GF-D8 (cell line): Measurements from ENCODE around the gene EPB41L1.

Experiments
- DNase-seq: peaks from one replicate; lab custom pipeline; 2025; lab: John Stamatoyannopoulos, UW

The EPB41L1 gene

GRCh38 chr20:36261389-36262105, 107.0 kb downstream of the EPB41L1 start:
- no peak for DNase-seq

GRCh38 chr20:36262440-36262839, 107.9 kb downstream of the EPB41L1 start:
- no peak for DNase-seq

DNA sequence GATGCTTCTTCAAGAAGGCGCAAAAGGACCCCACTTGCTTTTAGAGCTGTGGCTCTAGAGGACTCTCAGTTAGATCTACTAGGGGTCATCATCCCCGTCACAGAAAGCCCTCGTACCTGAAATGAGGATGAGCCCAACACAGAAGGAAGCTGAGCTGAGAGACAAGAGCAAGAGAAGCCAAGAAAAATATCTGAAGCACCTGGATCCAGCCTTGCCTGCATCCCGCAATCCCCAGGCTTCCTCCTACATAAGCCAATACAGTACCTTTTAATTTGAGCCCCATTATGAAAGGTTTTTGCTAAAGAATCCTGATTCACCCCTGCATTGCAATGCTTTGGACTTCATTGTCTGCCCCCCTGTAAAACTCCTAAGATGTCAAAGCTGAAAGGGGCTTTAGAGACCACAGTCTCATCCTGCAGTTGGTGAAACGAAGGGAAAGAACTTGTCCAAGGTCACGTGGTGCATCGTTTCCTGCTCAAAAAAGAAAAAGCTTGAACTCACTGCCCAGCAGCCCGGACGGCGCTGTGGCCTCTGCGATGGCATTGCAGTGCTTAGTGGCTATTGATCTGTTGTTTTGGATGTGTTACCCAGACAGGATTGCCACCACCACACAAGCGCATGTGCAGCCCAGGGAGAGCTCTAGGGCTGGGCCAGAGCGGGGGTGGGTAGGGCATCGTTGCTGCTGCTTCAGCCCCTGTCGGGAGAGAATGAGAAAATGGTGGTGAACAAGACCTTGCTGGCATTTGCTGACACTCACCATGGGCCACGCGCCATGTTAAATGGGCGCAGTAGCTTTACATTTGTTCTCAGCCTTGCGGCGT, 110.1 kb downstream of the EPB41L1 start:
- no peak for DNase-seq

- DNase-seq = no peak
Observed at GRCh38 chr20:36266189-36266588, 111.6 kb downstream of the EPB41L1 start.

DNA sequence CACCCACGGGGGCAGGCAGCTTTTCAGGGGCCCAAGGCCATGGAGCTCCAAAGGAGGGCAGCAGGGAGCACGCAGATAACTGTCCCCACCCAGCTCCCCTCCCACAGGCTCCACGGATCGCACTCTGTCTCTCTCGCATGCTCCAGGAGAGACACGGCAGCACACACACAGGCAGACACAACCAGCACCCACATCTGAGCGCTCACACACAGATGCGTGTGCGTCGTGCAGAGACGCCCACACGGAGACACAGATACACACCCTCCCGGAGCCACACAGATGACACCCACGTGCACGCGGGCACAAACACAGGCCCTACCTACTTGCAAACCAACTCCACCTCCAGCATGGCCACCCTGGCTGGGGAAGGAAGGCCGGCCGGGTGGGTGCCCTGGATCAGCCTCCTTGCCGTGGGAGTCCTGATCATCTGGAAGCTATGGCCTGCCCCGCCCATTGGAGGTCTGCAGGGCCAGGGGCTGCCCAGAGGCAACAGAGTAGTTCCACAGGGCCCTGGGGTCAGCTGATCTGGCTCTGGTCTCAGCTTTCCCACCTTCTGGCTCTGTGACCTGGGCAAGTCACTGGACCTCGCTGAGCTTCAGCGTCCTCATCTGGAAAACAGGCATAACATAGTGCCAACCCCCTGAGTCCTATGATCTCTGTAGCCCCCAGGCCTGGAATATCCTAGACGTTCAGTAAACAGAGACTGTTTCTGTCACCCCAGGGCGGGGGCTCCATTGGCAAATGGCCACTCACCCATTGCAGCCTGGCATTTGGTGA, 113.3 kb downstream of the EPB41L1 start:
- no peak for DNase-seq

DNA sequence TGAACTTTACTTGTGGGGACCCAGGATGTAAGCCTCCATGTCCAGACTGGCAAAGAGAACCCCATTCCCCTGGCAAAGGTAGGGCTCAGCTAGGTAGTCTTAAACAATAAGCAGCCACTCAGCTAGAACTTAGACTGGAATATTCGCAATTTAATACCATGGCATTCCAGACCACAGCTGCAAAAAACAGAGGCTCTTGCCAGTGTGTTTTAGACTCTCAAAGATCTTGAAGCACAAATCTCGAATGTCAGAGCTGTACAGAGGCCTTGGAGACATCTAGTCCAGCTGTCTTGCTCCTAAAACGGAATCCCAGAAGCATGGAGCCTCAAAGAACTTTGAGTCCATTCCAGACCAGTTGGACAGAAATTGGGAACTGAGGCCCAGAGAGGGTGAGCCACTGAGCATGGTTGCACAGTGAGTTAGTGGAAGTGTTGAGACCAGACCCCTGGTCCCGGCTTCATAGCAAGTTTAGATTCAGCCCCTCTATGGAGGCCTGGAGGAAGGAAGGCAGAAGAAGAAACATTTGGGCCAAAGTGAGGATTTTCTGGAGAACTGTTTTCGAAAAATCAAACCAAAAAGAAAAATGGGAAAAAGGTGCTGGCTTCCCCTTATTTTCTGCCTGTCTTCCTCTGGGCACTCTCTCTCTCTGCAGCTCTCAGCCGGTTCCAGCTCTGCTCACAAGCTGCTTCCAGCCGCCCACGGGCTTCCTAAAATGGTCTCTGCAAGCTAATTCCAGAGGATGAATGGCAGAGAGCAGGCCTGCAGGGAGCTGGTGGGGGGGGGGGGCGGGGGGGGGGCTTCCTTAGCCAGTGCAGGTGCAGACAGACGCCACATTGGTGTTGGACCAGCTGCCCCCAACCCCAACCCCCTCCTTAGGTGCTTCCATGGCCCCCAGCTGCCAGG, 114.2 kb downstream of the EPB41L1 start:
- no peak for DNase-seq

- DNase-seq = no peak
Observed at GRCh38 chr20:36269507-36269906, 115.0 kb downstream of the EPB41L1 start.

DNA sequence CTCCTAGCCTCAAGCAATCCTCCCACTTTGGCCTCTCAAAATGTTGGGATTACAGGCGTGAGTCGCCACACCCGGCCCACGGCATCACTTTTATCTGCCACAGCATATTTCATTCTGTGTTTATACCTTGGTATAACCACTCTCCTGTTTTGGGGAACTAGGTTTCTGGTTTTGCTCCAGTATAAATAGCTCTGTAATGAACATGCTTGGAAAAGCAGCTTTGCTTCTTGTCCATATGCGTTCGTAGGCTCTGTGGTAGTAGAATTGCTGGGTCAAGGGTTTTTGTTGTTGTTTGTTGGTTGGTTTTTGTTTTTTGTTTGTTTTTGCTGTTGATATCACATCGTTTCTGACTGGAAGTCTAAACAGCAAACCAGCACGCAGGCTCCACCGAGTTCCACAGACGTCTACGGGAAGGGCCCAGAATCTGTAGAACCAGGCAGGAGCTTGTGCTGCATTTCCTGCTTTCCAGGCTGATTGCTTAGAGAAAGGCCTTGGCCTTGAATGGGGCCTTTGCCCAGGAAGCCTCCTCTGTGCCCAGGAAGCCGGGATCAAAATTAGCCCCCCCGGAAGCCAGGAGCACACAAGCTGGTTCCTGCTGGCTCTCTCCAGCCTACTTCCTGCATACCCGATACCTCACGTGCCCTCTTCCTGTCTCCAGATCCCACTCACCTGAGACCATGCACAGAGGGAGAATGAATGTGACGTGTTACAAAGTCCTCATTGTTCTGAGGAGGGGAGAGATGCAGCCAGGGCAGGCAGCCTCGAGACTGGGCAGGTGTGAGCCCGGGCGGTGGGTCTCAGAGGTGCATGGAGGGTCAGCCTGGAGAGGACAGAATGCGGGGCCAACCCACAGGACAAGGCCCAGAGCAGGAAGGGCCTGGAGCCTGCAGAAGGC, 116.5 kb downstream of the EPB41L1 start:
- DNase-seq = no peak

DNA sequence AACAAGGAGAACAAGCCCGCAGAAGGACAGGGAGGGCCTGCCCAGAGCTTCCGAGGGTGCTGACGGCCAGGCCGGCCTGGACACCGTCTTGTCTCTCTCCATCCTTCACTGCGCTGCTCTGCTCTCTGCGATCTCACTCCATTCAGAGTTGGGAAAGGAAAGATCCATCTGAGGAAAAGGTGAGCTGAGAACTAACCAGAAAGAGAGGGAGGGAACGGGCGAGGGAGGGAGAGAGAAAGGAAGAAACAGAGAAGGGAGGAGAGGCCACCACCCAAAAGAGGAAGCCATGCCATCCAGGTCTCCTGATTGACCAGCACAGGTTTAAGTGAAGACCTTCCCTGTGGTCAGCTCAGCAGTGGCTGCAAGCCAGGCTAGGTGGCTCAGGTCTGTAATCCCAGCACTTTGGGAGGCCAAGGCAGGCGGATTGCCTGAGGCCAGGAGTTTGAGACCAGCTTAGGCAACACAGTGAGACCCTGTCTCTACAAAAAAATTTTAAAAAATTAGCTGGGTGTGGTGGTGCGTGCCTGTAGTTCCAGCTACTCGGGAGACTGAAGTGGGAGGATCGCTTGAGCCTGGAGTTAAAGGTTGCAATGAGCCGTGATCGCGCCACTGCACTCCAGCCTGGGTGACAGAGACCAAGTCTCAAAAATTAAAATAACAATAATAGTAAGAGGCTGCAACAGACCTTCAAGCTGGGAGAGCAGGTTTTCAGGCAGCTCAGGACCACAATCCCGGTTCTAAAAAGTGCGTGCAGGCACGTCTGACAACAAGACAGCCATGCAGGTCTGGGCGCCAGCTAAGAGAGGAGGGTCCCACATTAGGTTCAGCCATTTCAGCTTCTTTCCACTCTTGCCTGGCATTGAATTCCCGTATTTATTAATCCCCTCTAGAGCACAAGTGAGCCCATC, 117.4 kb downstream of the EPB41L1 start:
- no peak for DNase-seq

DNA sequence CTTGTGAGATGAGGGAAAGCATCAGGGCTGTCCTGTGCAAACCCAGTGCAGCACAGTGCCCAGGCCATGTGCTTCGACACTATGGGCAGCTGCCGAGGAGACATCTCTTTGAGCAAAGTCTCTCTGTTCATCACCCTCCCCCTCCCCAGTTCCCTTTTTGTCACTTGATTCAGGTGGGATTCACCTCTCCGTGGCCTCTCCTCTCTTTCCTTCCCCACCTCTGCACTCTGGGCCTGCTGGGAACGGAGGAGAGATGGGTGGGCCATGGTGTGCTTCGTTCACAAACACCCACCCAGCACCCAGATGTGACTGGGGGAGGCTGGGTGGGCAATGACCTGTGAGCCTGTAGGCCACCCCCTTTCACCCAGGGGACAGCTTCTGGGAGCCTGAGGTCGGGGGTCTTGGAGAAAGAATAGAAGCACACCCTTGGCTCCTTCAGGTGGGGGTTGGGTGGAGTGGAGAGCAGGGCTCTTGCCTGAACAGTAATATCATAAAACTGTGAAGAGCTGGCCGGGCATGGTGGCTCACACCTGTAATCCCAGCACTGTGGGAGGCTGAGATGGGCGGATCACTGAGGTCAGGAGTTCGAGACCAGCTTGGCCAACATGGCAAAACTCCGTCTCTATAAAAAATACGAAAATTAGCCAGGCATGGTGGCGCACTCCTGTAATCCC, 118.1 kb downstream of the EPB41L1 start:
- DNase-seq = no peak

GRCh38 chr20:36273414-36274180, 119.1 kb downstream of the EPB41L1 start:
- DNase-seq = no peak

- no peak for DNase-seq
Observed at GRCh38 chr20:36274181-36274841, 119.8 kb downstream of the EPB41L1 start.

DNA sequence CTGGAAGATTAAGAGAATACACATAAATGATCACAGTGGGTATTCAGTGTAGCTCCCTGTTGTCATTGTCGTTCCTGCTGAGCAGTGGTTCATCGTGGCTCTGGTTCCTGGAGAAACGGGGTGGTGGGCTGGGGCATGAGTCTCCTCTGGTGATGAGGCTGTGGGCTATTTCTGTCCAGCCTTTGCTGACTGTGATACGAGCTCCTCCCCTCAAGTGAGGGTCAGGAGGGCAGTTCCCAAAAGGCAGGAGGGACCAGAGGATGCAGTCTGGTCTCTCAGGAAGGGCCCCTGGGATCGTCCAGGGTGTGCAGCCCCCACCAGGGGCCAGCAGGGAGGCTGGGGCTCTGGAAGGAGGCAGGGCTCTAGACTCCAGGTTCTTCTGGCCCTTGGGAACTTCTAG, 120.5 kb downstream of the EPB41L1 start:
- no peak for DNase-seq

GRCh38 chr20:36275441-36276189, 121.1 kb downstream of the EPB41L1 start:
- no peak for DNase-seq

DNA sequence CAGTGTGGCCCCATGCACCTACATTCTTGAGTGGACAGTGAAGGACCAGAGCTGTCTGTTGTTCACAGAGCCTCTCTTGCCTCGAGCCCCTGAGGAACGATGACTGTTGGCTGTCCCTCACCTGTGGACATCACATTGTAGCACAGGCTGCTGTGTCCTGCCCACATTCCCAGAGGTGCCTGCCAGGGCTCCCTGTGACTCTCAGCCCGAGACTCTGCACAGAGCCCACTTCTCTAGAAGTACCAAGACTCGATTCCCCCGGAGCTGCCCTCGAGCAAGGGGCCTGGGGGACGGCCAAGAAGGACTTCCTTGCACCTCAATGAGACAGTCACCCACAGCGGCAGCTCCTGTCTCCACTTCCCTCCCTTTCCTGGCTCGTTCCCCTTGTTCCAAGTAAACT, 123.0 kb downstream of the EPB41L1 start:
- DNase-seq = no peak

- no peak for DNase-seq
Observed at GRCh38 chr20:36279362-36279761, 124.8 kb downstream of the EPB41L1 start.

DNA sequence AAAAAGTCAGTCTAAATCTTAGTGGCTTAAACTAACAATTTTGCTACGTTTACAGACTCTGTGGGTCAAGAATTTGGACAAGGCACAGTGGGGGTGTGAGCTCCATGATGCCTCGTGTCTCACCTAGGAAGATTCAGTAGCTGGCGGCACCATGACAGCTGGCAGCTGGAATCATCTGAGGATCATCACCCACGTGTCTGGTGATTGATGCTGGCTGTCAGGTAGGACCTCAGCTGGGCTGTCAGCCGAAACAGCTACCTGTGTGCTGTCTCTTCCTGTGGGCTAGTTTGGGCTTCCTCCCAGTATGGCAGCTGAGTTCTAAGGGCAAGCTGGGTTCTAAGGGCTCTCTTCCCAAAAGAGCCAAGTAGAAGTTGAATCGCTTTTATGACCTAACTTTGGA, 125.2 kb downstream of the EPB41L1 start:
- no peak for DNase-seq
